Stomach (tissue), 4 donors: ENCODE results near the gene NKAIN2.

Experiments used
- POLR2A ChIP-seq, 4 donors: fragments of 450-650 bp; IDR thresholded peaks; one replicate each; pipeline ENCODE4 v1.6.1; 2016; ENCODE audit warnings: antibody characterized with exemption in 4 of 4, control low read depth in 2 of 4, mild to moderate bottlenecking in 1 of 4, moderate library complexity in 1 of 4
- TF ChIP-seq, protein P1 (sequence below), 7 experiments: fragments of 450-650 bp in 4 of 7; fragments of 200-600 bp in 3 of 7; sonication (generic) in 3 of 7; IDR thresholded peaks; one replicate each; pipeline ENCODE4 v1.5.1; 2016 to 2019; ENCODE audit warnings: antibody characterized with exemption in 7 of 7, control low read depth in 2 of 7, mild to moderate bottlenecking in 1 of 7

DNA sequence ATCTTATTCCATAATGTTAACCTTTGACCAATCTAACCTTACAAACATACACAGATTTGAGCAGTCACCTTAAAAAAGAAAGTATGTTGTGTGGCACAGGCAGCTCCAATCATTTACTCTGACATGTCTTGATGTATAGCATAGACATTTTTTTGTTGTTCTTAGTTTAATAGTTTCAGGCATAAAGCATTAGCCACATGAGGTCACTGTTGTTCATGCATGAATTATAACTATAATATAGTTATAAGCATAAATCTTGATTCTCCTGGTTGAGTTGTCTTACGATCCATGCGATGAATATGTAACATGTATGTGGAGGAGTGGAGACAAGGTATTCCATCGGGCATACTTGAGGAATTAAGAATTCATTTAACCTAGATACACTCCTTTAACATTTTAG lies 26.1 kb upstream of the NKAIN2 start:
- TF ChIP-seq, protein P1, sequence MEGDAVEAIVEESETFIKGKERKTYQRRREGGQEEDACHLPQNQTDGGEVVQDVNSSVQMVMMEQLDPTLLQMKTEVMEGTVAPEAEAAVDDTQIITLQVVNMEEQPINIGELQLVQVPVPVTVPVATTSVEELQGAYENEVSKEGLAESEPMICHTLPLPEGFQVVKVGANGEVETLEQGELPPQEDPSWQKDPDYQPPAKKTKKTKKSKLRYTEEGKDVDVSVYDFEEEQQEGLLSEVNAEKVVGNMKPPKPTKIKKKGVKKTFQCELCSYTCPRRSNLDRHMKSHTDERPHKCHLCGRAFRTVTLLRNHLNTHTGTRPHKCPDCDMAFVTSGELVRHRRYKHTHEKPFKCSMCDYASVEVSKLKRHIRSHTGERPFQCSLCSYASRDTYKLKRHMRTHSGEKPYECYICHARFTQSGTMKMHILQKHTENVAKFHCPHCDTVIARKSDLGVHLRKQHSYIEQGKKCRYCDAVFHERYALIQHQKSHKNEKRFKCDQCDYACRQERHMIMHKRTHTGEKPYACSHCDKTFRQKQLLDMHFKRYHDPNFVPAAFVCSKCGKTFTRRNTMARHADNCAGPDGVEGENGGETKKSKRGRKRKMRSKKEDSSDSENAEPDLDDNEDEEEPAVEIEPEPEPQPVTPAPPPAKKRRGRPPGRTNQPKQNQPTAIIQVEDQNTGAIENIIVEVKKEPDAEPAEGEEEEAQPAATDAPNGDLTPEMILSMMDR (IDR thresholded peaks at IDR 0.05): no peak
- no peak for TF ChIP-seq POLR2A (IDR thresholded peaks at IDR 0.05)
